ENCODE results near the gene ATRX.
"Not testable (repeated sequence)": the region's sequence is repeated elsewhere in the genome, so short reads cannot be mapped to it uniquely, and the experiment has no call there.

ATRX gene

DNA sequence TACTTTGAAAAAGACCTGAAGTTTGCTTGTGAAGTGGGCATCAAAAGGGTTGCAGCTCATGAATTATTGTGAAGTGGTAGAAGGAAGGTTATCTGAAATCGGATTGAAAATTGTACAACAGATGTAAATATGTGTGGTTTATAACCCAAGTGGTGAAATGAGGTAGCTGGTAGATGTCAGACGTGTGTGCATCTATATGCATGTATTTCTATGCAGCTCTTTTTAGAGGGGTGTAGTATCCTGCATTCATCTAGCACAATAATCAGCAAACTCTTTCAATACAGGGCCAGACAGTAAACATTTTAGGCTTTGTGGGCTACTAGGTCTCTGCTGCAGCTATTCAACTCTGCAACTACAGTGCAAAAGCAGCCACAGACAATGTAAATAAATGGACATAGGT is 9.4 kb downstream of the ATRX start:
- H3K18ac ChIP-seq (ENCODE audit: low read length) = no peak overlapping the region
- H3K9ac ChIP-seq (ENCODE audit: low read length) = no peak overlapping the region
- H3K9me3 ChIP-seq (ENCODE audit: insufficient read depth, low read depth, low read length) = no peaks in the 10 kb centered on the region
- WGBS (ENCODE audit: extremely low coverage, insufficient coverage, insufficient read length) = no CpG with 5 or more reads among the region's 2 CpGs
- H2AFZ ChIP-seq (ENCODE audit: insufficient read depth, low read length, poor library complexity) = no peak overlapping the region
- no peak overlapping the region for H3K4ac ChIP-seq (ENCODE audit: low read depth, low read length)
- no peak for DNase-seq
- peaks cover 7% of the 10 kb centered on the region for H3K79me2 ChIP-seq (ENCODE audit: control insufficient read depth, insufficient read depth, low read length, poor library complexity)
- no peak overlapping the region for H3K4me3 ChIP-seq (ENCODE audit: low read depth, low read length)
- no peak overlapping the region for H3K14ac ChIP-seq (ENCODE audit: low read length)
- H3K4me2 ChIP-seq (ENCODE audit: low read length) = no peak overlapping the region
- no peak overlapping the region for H4K12ac ChIP-seq (ENCODE audit: low read depth, low read length)
- no peaks in the 10 kb centered on the region for H3K27me3 ChIP-seq (ENCODE audit: insufficient read depth, low read length)
- H3K4me1 ChIP-seq (ENCODE audit: control insufficient read depth in 1 of 2, insufficient read depth in 2 of 2, low read length in 2 of 2) = no peaks in the 10 kb centered on the region
- no peaks in the 10 kb centered on the region for H3K79me1 ChIP-seq (ENCODE audit: low read length)
- H3K27ac ChIP-seq (ENCODE audit: low read depth, low read length) = no peak overlapping the region
- H3K23ac ChIP-seq (ENCODE audit: low read length) = no peak overlapping the region
- no peak overlapping the region for H2BK12ac ChIP-seq (ENCODE audit: low read length)
- H4K8ac ChIP-seq (ENCODE audit: low read depth, low read length) = no peak overlapping the region
- H2BK120ac ChIP-seq (ENCODE audit: insufficient read depth, low read length, poor library complexity) = no peak overlapping the region
- H2AK5ac ChIP-seq (ENCODE audit: low read length) = no peak overlapping the region
- no peaks in the 10 kb centered on the region for H3K36me3 ChIP-seq (ENCODE audit: control insufficient read depth in 1 of 2, insufficient read depth in 2 of 2, low read length in 2 of 2)
- H4K91ac ChIP-seq (ENCODE audit: low read depth, low read length) = no peak overlapping the region
- H2BK5ac ChIP-seq (ENCODE audit: low read depth, low read length, poor library complexity) = no peak overlapping the region

- no peak overlapping the region for H3K14ac ChIP-seq (ENCODE audit: low read length)
- no peak overlapping the region for H3K9ac ChIP-seq (ENCODE audit: low read length)
- no peak for DNase-seq
- H3K9me3 ChIP-seq (ENCODE audit: insufficient read depth, low read depth, low read length) = no peaks in the 10 kb centered on the region
- no peak overlapping the region for H2BK120ac ChIP-seq (ENCODE audit: insufficient read depth, low read length, poor library complexity)
- no peaks in the 10 kb centered on the region for H3K27me3 ChIP-seq (ENCODE audit: insufficient read depth, low read length)
- H3K4me1 ChIP-seq (ENCODE audit: control insufficient read depth in 1 of 2, insufficient read depth in 2 of 2, low read length in 2 of 2) = no peaks in the 10 kb centered on the region
- H4K8ac ChIP-seq (ENCODE audit: low read depth, low read length) = no peak overlapping the region
- H3K18ac ChIP-seq (ENCODE audit: low read length) = no peak overlapping the region
- no peak overlapping the region for H2AK5ac ChIP-seq (ENCODE audit: low read length)
- no peak overlapping the region for H3K4me3 ChIP-seq (ENCODE audit: low read depth, low read length)
- no peaks in the 10 kb centered on the region for H3K36me3 ChIP-seq (ENCODE audit: control insufficient read depth in 1 of 2, insufficient read depth in 2 of 2, low read length in 2 of 2)
- H3K4me2 ChIP-seq (ENCODE audit: low read length) = no peak overlapping the region
- H3K79me1 ChIP-seq (ENCODE audit: low read length) = no peaks in the 10 kb centered on the region
- no peak overlapping the region for H2BK5ac ChIP-seq (ENCODE audit: low read depth, low read length, poor library complexity)
- H4K91ac ChIP-seq (ENCODE audit: low read depth, low read length) = no peak overlapping the region
- peak overlapping the region; percentile 36 for H3K4ac ChIP-seq (ENCODE audit: low read depth, low read length)
- no peak overlapping the region for H2AFZ ChIP-seq (ENCODE audit: insufficient read depth, low read length, poor library complexity)
- H2BK12ac ChIP-seq (ENCODE audit: low read length) = no peak overlapping the region
- no CpG with 5 or more reads among the region's 1 CpG for WGBS (ENCODE audit: extremely low coverage, insufficient coverage, insufficient read length)
- no peak overlapping the region for H3K27ac ChIP-seq (ENCODE audit: low read depth, low read length)
- H3K23ac ChIP-seq (ENCODE audit: low read length) = no peak overlapping the region
- H3K79me2 ChIP-seq (ENCODE audit: control insufficient read depth, insufficient read depth, low read length, poor library complexity) = peaks cover 5% of the 10 kb centered on the region
- no peak overlapping the region for H4K12ac ChIP-seq (ENCODE audit: low read depth, low read length)
These were observed 14.4 kb downstream of the ATRX start for GRCh38 chrX:77771601-77772000.

- H3K14ac ChIP-seq (ENCODE audit: low read length) = no peak overlapping the region
- H3K4me1 ChIP-seq (ENCODE audit: control insufficient read depth in 1 of 2, insufficient read depth in 2 of 2, low read length in 2 of 2) = no peaks in the 10 kb centered on the region
- no peak overlapping the region for H4K12ac ChIP-seq (ENCODE audit: low read depth, low read length)
- H3K27me3 ChIP-seq (ENCODE audit: insufficient read depth, low read length) = no peaks in the 10 kb centered on the region
- no peak overlapping the region for H3K4ac ChIP-seq (ENCODE audit: low read depth, low read length)
- H2AFZ ChIP-seq (ENCODE audit: insufficient read depth, low read length, poor library complexity) = no peak overlapping the region
- no peak overlapping the region for H3K27ac ChIP-seq (ENCODE audit: low read depth, low read length)
- H3K23ac ChIP-seq (ENCODE audit: low read length) = no peak overlapping the region
- H3K79me2 ChIP-seq (ENCODE audit: control insufficient read depth, insufficient read depth, low read length, poor library complexity) = peaks cover 3% of the 10 kb centered on the region
- no peak overlapping the region for H2BK120ac ChIP-seq (ENCODE audit: insufficient read depth, low read length, poor library complexity)
- H4K8ac ChIP-seq (ENCODE audit: low read depth, low read length) = no peak overlapping the region
- no peak overlapping the region for H3K9ac ChIP-seq (ENCODE audit: low read length)
- no peaks in the 10 kb centered on the region for H3K79me1 ChIP-seq (ENCODE audit: low read length)
- H3K9me3 ChIP-seq (ENCODE audit: insufficient read depth, low read depth, low read length) = no peaks in the 10 kb centered on the region
- H3K36me3 ChIP-seq (ENCODE audit: control insufficient read depth in 1 of 2, insufficient read depth in 2 of 2, low read length in 2 of 2) = peaks cover 0 to 3% of the 10 kb centered on the region in 2 experiments
- H2BK5ac ChIP-seq (ENCODE audit: low read depth, low read length, poor library complexity) = no peak overlapping the region
- H3K18ac ChIP-seq (ENCODE audit: low read length) = no peak overlapping the region
- no peak overlapping the region for H2AK5ac ChIP-seq (ENCODE audit: low read length)
- no peak overlapping the region for H4K91ac ChIP-seq (ENCODE audit: low read depth, low read length)
- no peak overlapping the region for H3K4me3 ChIP-seq (ENCODE audit: low read depth, low read length)
- DNase-seq = no peak
- no CpG with 5 or more reads among the region's 2 CpGs for WGBS (ENCODE audit: extremely low coverage, insufficient coverage, insufficient read length)
- H3K4me2 ChIP-seq (ENCODE audit: low read length) = no peak overlapping the region
- no peak overlapping the region for H2BK12ac ChIP-seq (ENCODE audit: low read length)
These were observed 17.2 kb downstream of the ATRX start for GRCh38 chrX:77768787-77769186.

DNA sequence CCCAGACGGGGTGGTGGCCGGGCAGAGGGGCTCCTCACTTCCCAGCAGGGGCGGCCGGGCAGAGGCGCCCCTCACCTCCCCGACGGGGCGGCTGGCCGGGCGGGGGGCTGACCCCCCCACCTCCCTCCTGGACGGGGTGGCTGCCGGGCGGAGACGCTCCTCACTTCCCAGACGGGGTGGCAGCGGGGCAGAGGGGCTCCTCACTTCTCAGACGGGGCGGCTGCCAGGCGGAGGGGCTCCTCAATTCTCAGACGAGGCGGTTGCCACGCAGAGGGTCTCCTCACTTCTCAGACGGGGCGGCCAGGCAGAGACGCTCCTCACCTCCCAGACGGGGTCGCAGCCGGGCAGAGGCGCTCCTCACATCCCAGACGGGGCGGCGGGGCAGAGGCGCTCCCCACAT is 19.8 kb downstream of the ATRX start:
- not testable (repeated sequence) for H4K12ac ChIP-seq (ENCODE audit: low read depth, low read length); H3K4ac ChIP-seq (ENCODE audit: low read depth, low read length); H4K91ac ChIP-seq (ENCODE audit: low read depth, low read length); H3K9me3 ChIP-seq (ENCODE audit: insufficient read depth, low read depth, low read length); H2AK5ac ChIP-seq (ENCODE audit: low read length); H3K79me2 ChIP-seq (ENCODE audit: control insufficient read depth, insufficient read depth, low read length, poor library complexity); H3K18ac ChIP-seq (ENCODE audit: low read length); H3K4me1 ChIP-seq (ENCODE audit: control insufficient read depth in 1 of 2, insufficient read depth in 2 of 2, low read length in 2 of 2); DNase-seq; H3K4me2 ChIP-seq (ENCODE audit: low read length); H3K36me3 ChIP-seq (ENCODE audit: control insufficient read depth in 1 of 2, insufficient read depth in 2 of 2, low read length in 2 of 2); H2BK5ac ChIP-seq (ENCODE audit: low read depth, low read length, poor library complexity); H3K23ac ChIP-seq (ENCODE audit: low read length); H2AFZ ChIP-seq (ENCODE audit: insufficient read depth, low read length, poor library complexity); H2BK12ac ChIP-seq (ENCODE audit: low read length); H3K4me3 ChIP-seq (ENCODE audit: low read depth, low read length); H3K27ac ChIP-seq (ENCODE audit: low read depth, low read length); H3K79me1 ChIP-seq (ENCODE audit: low read length); H3K27me3 ChIP-seq (ENCODE audit: insufficient read depth, low read length); H3K9ac ChIP-seq (ENCODE audit: low read length); H2BK120ac ChIP-seq (ENCODE audit: insufficient read depth, low read length, poor library complexity); H4K8ac ChIP-seq (ENCODE audit: low read depth, low read length); H3K14ac ChIP-seq (ENCODE audit: low read length)
- WGBS (ENCODE audit: extremely low coverage, insufficient coverage, insufficient read length) = no CpG with 5 or more reads among the region's 33 CpGs

Measured in trophoblast cell (in vitro differentiated cells and primary cell).